GM21723 (cell line): ENCODE data around the gene TBC1D16.

Experiments
- ATAC-seq: cut with Tn5 transposase; IDR thresholded peaks from one replicate; pipeline ENCODE4 v1.9.1; 2021; ENCODE audit warnings: mild to moderate bottlenecking, moderate library complexity; ENCODE audit not compliant: unreplicated experiment

TBC1D16 gene

GRCh38 chr17:79939755-79940458 lies 95.8 kb downstream of the TBC1D16 start:
- no peak for ATAC-seq

GRCh38 chr17:79939094-79939435 lies 96.6 kb downstream of the TBC1D16 start:
- no peak for ATAC-seq

- no peak for ATAC-seq
Measured at GRCh38 chr17:79938336-79939093, 97.2 kb downstream of the TBC1D16 start.

GRCh38 chr17:79937391-79938335 lies 98.0 kb downstream of the TBC1D16 start:
- no peak for ATAC-seq

GRCh38 chr17:79936641-79937381 lies 98.9 kb downstream of the TBC1D16 start:
- ATAC-seq = no peak

GRCh38 chr17:79936050-79936449 lies 99.6 kb downstream of the TBC1D16 start:
- no peak for ATAC-seq

- ATAC-seq = no peak
Measured at GRCh38 chr17:79935197-79935885, 100.3 kb downstream of the TBC1D16 start.

GRCh38 chr17:79934653-79934970 lies 101.1 kb downstream of the TBC1D16 start:
- ATAC-seq = no peak

- no peak for ATAC-seq
Measured at GRCh38 chr17:79933863-79934652, 101.6 kb downstream of the TBC1D16 start.

GRCh38 chr17:79932451-79933306 lies 103.0 kb downstream of the TBC1D16 start:
- ATAC-seq = no peak

- no peak for ATAC-seq
Measured at GRCh38 chr17:79931817-79932309, 103.8 kb downstream of the TBC1D16 start.

- ATAC-seq = no peak
Measured at GRCh38 chr17:79930877-79931816, 104.5 kb downstream of the TBC1D16 start.

GRCh38 chr17:79930062-79930876 lies 105.4 kb downstream of the TBC1D16 start:
- no peak for ATAC-seq

GRCh38 chr17:79929257-79930061 lies 106.2 kb downstream of the TBC1D16 start:
- no peak for ATAC-seq

GRCh38 chr17:79928502-79929256 lies 107.0 kb downstream of the TBC1D16 start:
- no peak for ATAC-seq
